ENCODE results near the gene IGLL1.

Gene IGLL1

GRCh38 chr22:23533328-23533762, 46.7 kb downstream of the IGLL1 start:
- Histone ChIP-seq H3K4me1 (ENCODE audit: insufficient read depth, low read length, severe bottlenecking) (peaks cover 43% of the 10 kb centered on the region), H3K9ac (ENCODE audit: low read length) (no peak overlapping the region), H3K9me3 (ENCODE audit: low read length) (no peaks in the 10 kb centered on the region), H3K27me3 (ENCODE audit: insufficient read depth, low read length) (no peaks in the 10 kb centered on the region), H4K20me1 (ENCODE audit: insufficient read depth, low read length) (no peaks in the 10 kb centered on the region), H3K4me3 (ENCODE audit: low read depth, low read length, poor library complexity, severe bottlenecking) (no peak overlapping the region), H3K36me3 (ENCODE audit: insufficient read depth, low read length) (no peaks in the 10 kb centered on the region), H3K27ac (ENCODE audit: low read depth, low read length, poor library complexity, severe bottlenecking) (no peak overlapping the region), H3K4me2 (ENCODE audit: low read length) (no peak overlapping the region), H3K9me2 (ENCODE audit: low read depth, low read length) (no peaks in the 10 kb centered on the region), H3K79me2 (ENCODE audit: insufficient read depth, low read length) (no peaks in the 10 kb centered on the region), H2AFZ (ENCODE audit: low read length) (no peak overlapping the region), H3F3A (ENCODE audit: insufficient read depth, low read length) (no peaks in the 10 kb centered on the region; the same call in 1 of the 2 replicates)
- TF ChIP-seq EZH2 (IDR thresholded peaks at IDR 0.05; ENCODE audit: borderline replicate concordance, low read length): no peak
- TF ChIP-seq, protein P1, sequence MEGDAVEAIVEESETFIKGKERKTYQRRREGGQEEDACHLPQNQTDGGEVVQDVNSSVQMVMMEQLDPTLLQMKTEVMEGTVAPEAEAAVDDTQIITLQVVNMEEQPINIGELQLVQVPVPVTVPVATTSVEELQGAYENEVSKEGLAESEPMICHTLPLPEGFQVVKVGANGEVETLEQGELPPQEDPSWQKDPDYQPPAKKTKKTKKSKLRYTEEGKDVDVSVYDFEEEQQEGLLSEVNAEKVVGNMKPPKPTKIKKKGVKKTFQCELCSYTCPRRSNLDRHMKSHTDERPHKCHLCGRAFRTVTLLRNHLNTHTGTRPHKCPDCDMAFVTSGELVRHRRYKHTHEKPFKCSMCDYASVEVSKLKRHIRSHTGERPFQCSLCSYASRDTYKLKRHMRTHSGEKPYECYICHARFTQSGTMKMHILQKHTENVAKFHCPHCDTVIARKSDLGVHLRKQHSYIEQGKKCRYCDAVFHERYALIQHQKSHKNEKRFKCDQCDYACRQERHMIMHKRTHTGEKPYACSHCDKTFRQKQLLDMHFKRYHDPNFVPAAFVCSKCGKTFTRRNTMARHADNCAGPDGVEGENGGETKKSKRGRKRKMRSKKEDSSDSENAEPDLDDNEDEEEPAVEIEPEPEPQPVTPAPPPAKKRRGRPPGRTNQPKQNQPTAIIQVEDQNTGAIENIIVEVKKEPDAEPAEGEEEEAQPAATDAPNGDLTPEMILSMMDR (IDR thresholded peaks at IDR 0.05; ENCODE audit: low read length): peak; percentile 58

- no peaks in the 10 kb centered on the region for H3K36me3 ChIP-seq (ENCODE audit: insufficient read depth, low read length)
- H3K9me2 ChIP-seq (ENCODE audit: low read depth, low read length): no peaks in the 10 kb centered on the region
- no peaks in the 10 kb centered on the region for H3K79me2 ChIP-seq (ENCODE audit: insufficient read depth, low read length)
- TF ChIP-seq EZH2 (IDR thresholded peaks at IDR 0.05; ENCODE audit: borderline replicate concordance, low read length): no peak
- TF ChIP-seq, protein P1 (IDR thresholded peaks at IDR 0.05; ENCODE audit: low read length): no peak
- H3K4me1 ChIP-seq (ENCODE audit: insufficient read depth, low read length, severe bottlenecking): peaks cover 37% of the 10 kb centered on the region
- H3K27me3 ChIP-seq (ENCODE audit: insufficient read depth, low read length): no peaks in the 10 kb centered on the region
- H3K4me2 ChIP-seq (ENCODE audit: low read length): no peak overlapping the region
- H4K20me1 ChIP-seq (ENCODE audit: insufficient read depth, low read length): no peaks in the 10 kb centered on the region
- no peak overlapping the region for H3K9ac ChIP-seq (ENCODE audit: low read length)
- H3F3A ChIP-seq (ENCODE audit: insufficient read depth, low read length): no peaks in the 10 kb centered on the region; the same call in 1 of the 2 replicates
- no peaks in the 10 kb centered on the region for H3K9me3 ChIP-seq (ENCODE audit: low read length)
- H3K4me3 ChIP-seq (ENCODE audit: low read depth, low read length, poor library complexity, severe bottlenecking): no peak overlapping the region
- no peak overlapping the region for H3K27ac ChIP-seq (ENCODE audit: low read depth, low read length, poor library complexity, severe bottlenecking)
- no peak overlapping the region for H2AFZ ChIP-seq (ENCODE audit: low read length)
Measured at GRCh38 chr22:23532731-23533130, 47.4 kb downstream of the IGLL1 start.

DNA sequence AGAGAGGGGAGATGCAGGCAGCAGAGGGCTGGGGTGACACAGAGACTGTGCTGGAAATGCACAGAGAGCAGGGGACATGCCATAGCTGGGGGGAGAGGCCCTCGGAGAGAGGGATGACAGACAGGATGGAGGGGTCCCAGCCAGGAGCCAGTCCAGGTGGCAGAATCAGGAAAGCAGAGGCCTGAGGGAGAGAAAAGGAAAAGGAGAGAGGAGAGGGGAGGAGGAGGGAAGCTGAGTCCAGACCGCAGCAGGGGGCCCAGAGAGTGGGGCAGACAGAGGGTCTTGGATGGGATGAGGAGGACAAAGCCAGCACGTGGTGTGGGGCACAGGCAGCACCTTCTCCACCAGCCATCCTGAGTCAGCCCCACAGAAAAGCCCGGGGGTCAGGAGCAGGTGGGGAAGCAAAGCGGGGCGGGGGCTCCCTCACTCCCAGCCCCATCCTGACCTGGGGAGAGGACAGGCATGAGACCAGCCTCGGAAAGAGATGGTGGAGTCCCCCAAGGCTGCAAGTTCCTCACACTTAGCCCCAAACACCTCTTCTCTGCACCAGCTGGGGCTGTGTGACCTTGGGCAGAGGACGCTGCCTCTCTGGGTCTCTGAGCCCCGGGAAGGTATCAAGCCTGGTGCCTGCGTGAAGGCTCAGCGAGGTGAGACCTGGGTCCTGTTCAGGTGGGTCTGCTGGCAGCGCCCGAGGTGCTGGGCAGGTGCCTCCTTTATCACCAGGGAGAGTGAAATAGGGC, 48.0 kb downstream of the IGLL1 start:
- H3K9ac ChIP-seq (ENCODE audit: low read length): no peak overlapping the region

More for the DNA sequence above, 48.0 kb downstream of the IGLL1 start:
- Histone ChIP-seq H3K4me3 (ENCODE audit: low read depth, low read length, poor library complexity, severe bottlenecking) (no peak overlapping the region), H3K4me1 (ENCODE audit: insufficient read depth, low read length, severe bottlenecking) (peaks cover 31% of the 10 kb centered on the region), H3K79me2 (ENCODE audit: insufficient read depth, low read length) (no peaks in the 10 kb centered on the region), H3K9me2 (ENCODE audit: low read depth, low read length) (no peaks in the 10 kb centered on the region), H3K36me3 (ENCODE audit: insufficient read depth, low read length) (no peaks in the 10 kb centered on the region), H3K27ac (ENCODE audit: low read depth, low read length, poor library complexity, severe bottlenecking) (no peak overlapping the region), H3K9me3 (ENCODE audit: low read length) (no peaks in the 10 kb centered on the region), H3K4me2 (ENCODE audit: low read length) (no peak overlapping the region), H4K20me1 (ENCODE audit: insufficient read depth, low read length) (no peaks in the 10 kb centered on the region), H2AFZ (ENCODE audit: low read length) (no peak overlapping the region), H3K27me3 (ENCODE audit: insufficient read depth, low read length) (no peaks in the 10 kb centered on the region), H3F3A (ENCODE audit: insufficient read depth, low read length) (no peaks in the 10 kb centered on the region; the same call in 1 of the 2 replicates)
- no peak for TF ChIP-seq EZH2 (IDR thresholded peaks at IDR 0.05; ENCODE audit: borderline replicate concordance, low read length)
- TF ChIP-seq, protein P1 (IDR thresholded peaks at IDR 0.05; ENCODE audit: low read length): no peak

Data from OCI-LY1 (cell line).